Uterus (tissue), 4 donors: ENCODE measurements around the gene TUSC1. TPM values are rescaled to one million over a fixed set of nuclear protein-coding genes. Genes with fewer than 3 reads are reported as not detected.
"Not testable (repeated sequence)": the region's sequence is repeated elsewhere in the genome, so short reads cannot be mapped to it uniquely, and the experiment has no call there.

Experiments
- DNase-seq, 2 donors: peaks; one replicate each; pipeline ENCODE4 v3.0.0-alpha.2; 2019 to 2020
- H3K27ac ChIP-seq, 2 donors: fragments of 200-600 bp; sonication (generic); 1 replicate in 1 of 2; 2 replicates in 1 of 2; pipeline ENCODE4 v1.5.1; 2016 to 2018
- H3K27me3 ChIP-seq, 2 donors: fragments of 200-600 bp; sonication (generic); one replicate each; pipeline ENCODE4 v1.5.1; 2018 to 2019; ENCODE audit warnings: control low read depth in 1 of 2
- H3K36me3 ChIP-seq, 2 donors: fragments of 200-600 bp; sonication (generic); one replicate each; pipeline ENCODE4 v1.5.1; 2019; ENCODE audit warnings: control low read depth in 1 of 2
- H3K4me1 ChIP-seq, 2 donors: fragments of 200-600 bp; sonication (generic); one replicate each; pipeline ENCODE4 v1.5.1; 2018 to 2019; ENCODE audit warnings: control low read depth in 1 of 2
- H3K4me3 ChIP-seq, 2 donors: fragments of 200-600 bp; sonication (generic); 1 replicate in 1 of 2; 2 replicates in 1 of 2; pipeline ENCODE4 v1.5.1; 2018 to 2019; ENCODE audit warnings: mild to moderate bottlenecking in 1 of 2
- H3K9me3 ChIP-seq, 2 donors: fragments of 200-600 bp; sonication (generic); one replicate each; pipeline ENCODE4 v1.5.1; 2019; ENCODE audit warnings: control low read depth in 1 of 2
- POLR2A ChIP-seq, 2 donors: fragments of 450-650 bp; IDR thresholded peaks; one replicate each; pipeline ENCODE4 v1.6.1; 2016; ENCODE audit warnings: antibody characterized with exemption in 2 of 2, mild to moderate bottlenecking in 1 of 2, moderate library complexity in 1 of 2
- intact Hi-C: fragments of 100-400 bp; cut with DNase I; formaldehyde crosslinking; loops from one replicate; pipeline ENCODE4 v1.15.1; 2023; ENCODE audit warnings: low total_unique reads
- total RNA-seq, 4 donors: library from RNA; depleted of rRNA in 3 of 4; stranded (reverse); fragments of >200 nt in 3 of 4; gene quantifications; one replicate each; pipeline versions ENCODE4 v1.1.0 to v1.2.4, GENCODE V29; 2014 to 2023
- TF ChIP-seq, protein P1 (sequence below), 4 experiments: fragments of 200-600 bp in 2 of 4; fragments of 450-650 bp in 2 of 4; sonication (generic) in 2 of 4; IDR thresholded peaks; one replicate each; pipeline ENCODE4 v1.5.1; 2016 to 2019; ENCODE audit warnings: antibody characterized with exemption in 4 of 4, mild to moderate bottlenecking in 2 of 4, moderate library complexity in 1 of 4
- donor health status: DM: yes; HTN: yes; CAD: no.

TUSC1 gene
- total RNA-seq, 4 donors from 2014 or later: 10.9 to 36.4 (median 21.9) TPM

DNA sequence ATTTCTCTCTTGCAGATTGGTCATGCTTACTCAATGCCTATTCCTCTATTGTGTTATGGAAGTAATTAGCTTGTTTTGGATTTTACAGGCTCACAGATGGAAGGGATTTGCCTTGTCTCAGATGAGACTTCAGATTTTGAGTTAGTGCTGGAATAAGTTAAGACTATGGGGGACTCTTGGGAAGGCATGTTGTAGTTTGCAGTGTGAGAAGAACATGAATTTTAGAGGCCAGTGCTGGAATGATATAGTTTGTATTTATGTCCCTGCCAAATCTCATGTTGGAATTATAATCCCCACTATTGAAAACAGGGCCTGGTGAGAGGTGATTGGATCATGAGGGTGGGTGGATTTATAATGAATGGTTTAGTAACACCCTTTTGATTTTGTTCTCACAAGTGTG is 6.1 kb upstream of the TUSC1 start:
- intact Hi-C loops: no loop called here
- H3K4me3 ChIP-seq: no peak overlapping the region
- no peak for TF ChIP-seq POLR2A (IDR thresholded peaks at IDR 0.05)
- TF ChIP-seq, protein P1, sequence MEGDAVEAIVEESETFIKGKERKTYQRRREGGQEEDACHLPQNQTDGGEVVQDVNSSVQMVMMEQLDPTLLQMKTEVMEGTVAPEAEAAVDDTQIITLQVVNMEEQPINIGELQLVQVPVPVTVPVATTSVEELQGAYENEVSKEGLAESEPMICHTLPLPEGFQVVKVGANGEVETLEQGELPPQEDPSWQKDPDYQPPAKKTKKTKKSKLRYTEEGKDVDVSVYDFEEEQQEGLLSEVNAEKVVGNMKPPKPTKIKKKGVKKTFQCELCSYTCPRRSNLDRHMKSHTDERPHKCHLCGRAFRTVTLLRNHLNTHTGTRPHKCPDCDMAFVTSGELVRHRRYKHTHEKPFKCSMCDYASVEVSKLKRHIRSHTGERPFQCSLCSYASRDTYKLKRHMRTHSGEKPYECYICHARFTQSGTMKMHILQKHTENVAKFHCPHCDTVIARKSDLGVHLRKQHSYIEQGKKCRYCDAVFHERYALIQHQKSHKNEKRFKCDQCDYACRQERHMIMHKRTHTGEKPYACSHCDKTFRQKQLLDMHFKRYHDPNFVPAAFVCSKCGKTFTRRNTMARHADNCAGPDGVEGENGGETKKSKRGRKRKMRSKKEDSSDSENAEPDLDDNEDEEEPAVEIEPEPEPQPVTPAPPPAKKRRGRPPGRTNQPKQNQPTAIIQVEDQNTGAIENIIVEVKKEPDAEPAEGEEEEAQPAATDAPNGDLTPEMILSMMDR (IDR thresholded peaks at IDR 0.05): no peak
- no peak for DNase-seq
- H3K4me1 ChIP-seq: no peaks in the 10 kb centered on the region
- H3K27me3 ChIP-seq: no peaks in the 10 kb centered on the region
- no peaks in the 10 kb centered on the region for H3K36me3 ChIP-seq
- no peak overlapping the region for H3K27ac ChIP-seq
- no peaks in the 10 kb centered on the region for H3K9me3 ChIP-seq

DNA sequence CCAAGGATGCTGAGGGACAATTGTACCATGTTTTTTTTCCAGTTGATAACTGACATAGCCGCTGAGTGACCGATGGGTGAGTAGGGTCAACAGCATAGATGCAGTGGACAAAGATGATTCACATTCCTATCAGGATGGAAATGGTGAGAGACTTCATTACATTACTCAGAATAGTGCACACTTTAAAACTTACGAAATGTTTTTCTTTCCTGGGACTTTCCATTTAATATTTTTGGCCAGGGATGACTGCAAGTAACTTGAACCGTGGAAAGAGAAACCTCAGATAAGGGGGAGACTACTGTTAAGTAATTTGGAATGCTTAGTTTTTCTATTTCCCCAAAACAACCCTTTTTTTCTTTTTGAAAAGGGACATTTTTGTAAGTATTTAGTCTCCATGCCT is 3.0 kb upstream of the TUSC1 start:
- no peak for DNase-seq
- intact Hi-C loops: no loop called here
- TF ChIP-seq, protein P1 (IDR thresholded peaks at IDR 0.05): no peak
- TF ChIP-seq POLR2A (IDR thresholded peaks at IDR 0.05): no peak
- Histone ChIP-seq H3K27me3 (no peaks in the 10 kb centered on the region), H3K4me3 (no peak overlapping the region), H3K4me1 (peaks cover 0 to 6% of the 10 kb centered on the region in 2 donors), H3K27ac (peak overlapping the region; percentile 0 to 3), H3K9me3 (no peaks in the 10 kb centered on the region), H3K36me3 (no peaks in the 10 kb centered on the region)

DNA sequence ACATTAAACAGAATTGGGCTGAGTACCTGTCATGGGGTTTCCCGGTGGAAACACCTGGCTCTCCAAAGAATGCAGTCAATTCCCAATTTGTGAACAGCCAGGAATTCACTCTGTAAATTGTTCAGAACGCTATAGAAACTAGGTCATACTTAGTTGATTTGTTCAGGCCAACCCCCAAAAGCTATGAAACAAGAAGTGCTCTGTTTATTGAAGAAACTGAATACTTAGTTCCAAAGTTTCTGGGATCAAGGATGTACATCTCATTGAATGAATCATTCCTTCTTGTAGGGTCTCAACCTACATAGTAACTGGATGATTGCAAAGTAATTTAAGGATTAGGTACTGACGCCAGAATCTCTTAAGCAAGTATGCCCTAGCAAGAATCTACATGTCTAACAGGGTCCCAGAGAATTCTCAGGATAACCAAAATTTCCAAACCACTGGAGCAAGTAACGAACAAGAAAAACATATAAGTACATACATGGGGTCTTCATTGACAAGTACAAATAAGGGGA is 659 bp upstream of the TUSC1 start:
- TF ChIP-seq POLR2A (IDR thresholded peaks at IDR 0.05): no peak
- TF ChIP-seq, protein P1 (IDR thresholded peaks at IDR 0.05): no peak
- no peak for DNase-seq
- Histone ChIP-seq H3K27me3 (no peaks in the 10 kb centered on the region), H3K9me3 (no peaks in the 10 kb centered on the region), H3K4me1 (peaks cover 0 to 6% of the 10 kb centered on the region in 2 donors), H3K4me3 (peak overlapping the region; percentile 70), H3K27ac (peak overlapping the region; percentile 90 to 97), H3K36me3 (no peaks in the 10 kb centered on the region)
- intact Hi-C loops: no loop called here

DNA sequence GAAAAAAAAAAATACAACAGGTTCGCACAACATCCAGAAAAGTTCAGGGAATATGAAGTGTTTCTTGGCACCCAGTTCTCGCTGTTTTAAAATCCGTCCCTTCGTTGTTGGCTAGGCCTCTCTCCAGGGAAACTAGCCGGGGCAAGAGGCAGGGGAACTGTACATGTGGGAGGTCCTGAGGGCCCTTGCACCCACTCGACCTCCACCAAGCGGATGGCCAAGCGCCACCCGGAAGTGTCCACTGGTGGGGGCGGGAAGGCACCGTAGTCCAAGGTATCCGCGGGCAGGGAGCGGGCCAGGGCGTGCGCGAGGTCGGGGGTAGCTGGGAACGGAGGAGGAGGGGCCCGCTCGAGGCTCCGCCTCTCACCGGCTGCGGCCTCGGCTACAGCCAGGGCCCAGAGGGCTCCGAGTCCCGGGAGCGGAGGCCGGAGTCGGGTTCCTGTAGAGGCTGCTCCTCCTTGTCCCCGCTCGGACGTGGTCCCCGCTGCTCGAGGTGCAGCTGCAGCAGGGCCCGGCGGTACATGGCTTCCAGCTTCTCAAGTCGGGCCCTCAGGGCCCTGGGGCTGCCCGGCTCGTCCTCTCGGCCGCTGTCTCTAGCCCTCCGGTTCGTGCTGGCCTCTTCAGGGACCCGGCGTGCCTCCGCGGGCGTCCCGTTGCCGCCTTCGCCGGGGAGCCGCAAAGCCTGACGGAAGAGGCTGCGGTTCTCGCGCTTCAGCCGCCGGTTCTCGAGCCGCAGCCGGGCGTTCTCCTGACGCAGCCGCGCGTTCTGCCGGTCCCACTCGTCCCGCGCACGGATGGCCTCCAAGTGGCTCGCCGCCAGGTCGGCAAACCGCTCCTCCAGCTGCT is 720 bp downstream of the TUSC1 start:
- peak; percentile 84 to 89 for DNase-seq
- H3K27ac ChIP-seq: peak overlapping the region; percentile 90 to 97
- H3K4me1 ChIP-seq: peaks cover 0 to 6% of the 10 kb centered on the region in 2 donors
- H3K27me3 ChIP-seq: no peaks in the 10 kb centered on the region
- no peaks in the 10 kb centered on the region for H3K36me3 ChIP-seq
- H3K9me3 ChIP-seq: no peaks in the 10 kb centered on the region
- peak; percentile 71 for TF ChIP-seq POLR2A (IDR thresholded peaks at IDR 0.05)
- TF ChIP-seq, protein P1 (IDR thresholded peaks at IDR 0.05): peak in 1 of 4 experiments; percentile 14
- H3K4me3 ChIP-seq: peak overlapping the region; percentile 70
- intact Hi-C loops: no loop called here

DNA sequence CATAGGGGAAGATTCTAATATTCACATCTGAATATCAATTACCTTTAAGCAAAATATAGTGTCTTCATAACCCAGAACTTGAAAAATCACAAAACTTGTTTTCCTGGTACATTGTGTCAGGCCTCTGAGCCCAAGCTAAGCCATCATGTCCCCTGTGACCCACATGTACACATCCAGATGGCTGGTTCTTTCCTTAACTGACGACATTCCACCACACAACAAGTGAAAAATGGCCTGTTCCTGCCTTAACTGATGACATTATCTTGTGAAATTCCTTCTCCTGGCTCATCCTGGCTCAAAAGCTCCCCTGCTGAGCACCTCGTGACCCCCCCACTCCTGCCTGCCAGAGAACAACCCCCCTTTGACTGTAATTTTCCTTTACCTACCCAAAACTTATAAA is 2.4 kb downstream of the TUSC1 start:
- H3K9me3 ChIP-seq, H3K27ac ChIP-seq, H3K4me3 ChIP-seq, H3K4me1 ChIP-seq, intact Hi-C loops, H3K27me3 ChIP-seq, DNase-seq, H3K36me3 ChIP-seq: not testable (repeated sequence)
